22Rv1 (cell line): ENCODE measurements around the gene ABCB11.

Source experiments
- CTCF ChIP-seq: fragments of 450-650 bp; IDR thresholded peaks from 2 replicates; pipeline ENCODE4 v1.5.1; 2017; ENCODE audit warnings: mild to moderate bottlenecking
- ZFX ChIP-seq: fragments of 450-650 bp; IDR thresholded peaks from 2 replicates; pipeline ENCODE4 v1.6.1; 2017; ENCODE audit warnings: antibody characterized with exemption, borderline replicate concordance

GRCh38 chr2:169034256-169034655, 3.1 kb upstream of the ABCB11 start:
- TF ChIP-seq CTCF (no peak), ZFX (no peak)
